Stimulated activated CD4-positive, alpha-beta T cell treated with anti-CD3 and anti-CD28 coated beads, Interleukin-12 subunit alpha, Interleukin-12 subunit beta, amount 100 ng/mL, for 24 hours (primary cell): ENCODE data around the gene DMAC2.
"Not testable (repeated sequence)": the region's sequence is repeated elsewhere in the genome, so short reads cannot be mapped to it uniquely, and the experiment has no call there.

Experiments
- DNase-seq, 2 experiments: peaks; one replicate each; pipeline ENCODE4 v3.0.0-alpha.2; 2020; ENCODE audit warnings: low read depth in 2 of 2

The DMAC2 gene

GRCh38 chr19:41442473-41443355, 3.0 kb upstream of the DMAC2 start, which contains the start of gene ERICH4:
Gene ERICH4 (plus strand): TSS chr19:41443156. CDS start chr19:41443170, 14 bp downstream.
- DNase-seq = no peak

DNA sequence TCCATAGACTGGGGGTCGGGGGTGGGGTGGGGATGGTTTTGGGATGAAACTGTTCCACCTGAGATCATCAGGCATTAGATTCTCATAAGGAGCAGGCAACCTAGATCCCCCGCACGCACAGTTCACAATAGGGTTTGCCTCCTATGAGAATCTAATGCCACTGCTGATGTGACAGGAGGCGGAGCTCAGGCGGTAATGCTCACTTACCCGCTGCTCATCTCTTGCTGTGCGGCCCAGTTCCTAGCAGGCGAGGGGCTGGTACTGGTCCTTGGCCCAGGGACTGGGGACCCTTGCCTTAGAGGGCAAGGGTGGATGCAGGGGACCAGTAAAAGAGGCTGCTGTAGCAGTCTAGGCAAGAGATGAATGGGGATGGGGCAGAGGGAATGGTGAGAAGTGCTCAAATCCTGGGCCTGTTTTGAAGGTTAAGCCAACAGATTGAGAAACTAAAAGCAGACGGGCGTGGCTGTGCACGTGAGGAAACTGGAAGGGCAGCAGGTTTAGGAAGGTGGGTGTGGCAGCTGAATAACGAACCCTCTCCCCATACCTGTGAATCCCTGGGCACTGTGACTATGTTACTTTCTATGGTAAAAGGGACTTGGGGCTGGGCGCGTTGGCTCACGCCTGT, 1.7 kb upstream of the DMAC2 start:
- no peak for DNase-seq

- DNase-seq = no peak
Observed at GRCh38 chr19:41437944-41438574, 1.7 kb downstream of the DMAC2 start.

GRCh38 chr19:41436674-41436951, 3.1 kb downstream of the DMAC2 start:
- no peak for DNase-seq

DNA sequence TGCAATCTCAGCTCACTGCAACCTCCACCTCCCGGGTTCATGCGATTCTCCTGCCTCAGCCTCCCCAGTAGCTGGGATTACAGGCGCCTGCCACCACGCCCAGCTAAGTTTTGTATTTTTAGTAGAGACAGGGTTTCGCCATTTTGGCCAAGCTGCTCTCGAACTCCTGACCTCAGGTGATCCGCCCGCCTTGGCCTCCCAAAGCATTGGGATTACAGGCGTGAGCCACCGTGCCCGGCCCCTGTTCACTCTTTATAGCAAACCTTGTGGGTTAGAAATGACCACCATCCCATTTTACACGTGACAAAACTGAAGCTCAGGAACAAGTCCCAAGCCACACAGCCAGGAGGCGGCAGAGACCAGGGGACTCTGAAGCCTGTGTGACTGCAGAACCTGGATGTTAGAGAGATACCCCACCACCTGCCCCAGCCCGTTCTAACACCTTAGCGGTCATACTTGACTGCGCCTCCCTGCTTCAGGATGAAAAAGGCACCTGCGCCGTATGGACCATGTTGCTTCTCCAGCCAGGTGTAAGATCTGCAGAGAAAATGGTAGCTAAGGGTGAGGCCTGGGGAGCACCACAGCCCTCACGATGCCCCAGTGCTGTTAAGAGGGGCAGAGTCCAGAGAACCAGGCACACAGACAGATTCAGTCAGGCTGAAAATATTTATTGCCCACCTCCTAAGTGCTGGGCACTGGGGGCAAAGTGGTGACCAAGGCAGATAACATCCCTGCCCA, 3.6 kb downstream of the DMAC2 start:
- DNase-seq = no peak

DNA sequence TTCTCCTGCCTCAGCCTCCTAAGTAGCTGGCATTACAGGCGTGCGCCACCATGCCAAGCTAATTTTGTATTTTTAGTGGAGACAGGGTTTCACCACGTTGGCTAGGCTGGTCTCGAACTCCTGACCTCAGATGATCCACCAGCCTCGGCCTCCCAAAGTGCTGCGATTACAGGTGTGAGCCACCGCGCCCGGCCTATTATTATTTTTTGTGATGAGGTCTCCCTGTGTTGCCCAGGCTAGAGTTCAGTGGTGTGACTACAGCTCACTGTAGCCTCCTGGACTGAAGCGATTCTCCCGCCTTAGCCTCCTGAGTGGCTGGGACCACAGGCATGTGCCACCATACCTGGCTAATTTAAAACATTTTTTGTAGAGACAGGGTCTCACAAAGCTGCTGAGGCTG, 4.3 kb downstream of the DMAC2 start:
- DNase-seq = not testable (repeated sequence)

GRCh38 chr19:41434450-41434849, 5.3 kb downstream of the DMAC2 start:
- no peak for DNase-seq

DNA sequence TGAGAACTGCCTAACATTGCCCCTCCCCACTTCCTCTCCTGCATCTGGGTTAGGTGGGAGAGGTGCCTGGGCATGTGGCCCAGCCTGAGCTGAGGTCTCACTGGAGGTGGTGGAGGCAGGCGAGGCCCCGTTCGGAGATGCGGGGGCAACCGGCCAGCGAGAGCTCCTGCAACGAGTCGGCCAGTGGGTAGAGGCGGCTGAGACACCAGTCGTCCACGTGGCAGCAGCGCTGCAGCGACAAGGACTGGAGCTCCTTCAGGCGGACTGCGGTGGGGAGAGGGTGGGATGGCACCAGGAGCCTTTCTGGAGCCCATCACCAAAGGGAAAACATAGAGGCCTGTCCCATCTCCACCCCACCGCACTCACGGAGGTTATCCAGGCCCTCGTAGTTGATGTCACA, 6.5 kb downstream of the DMAC2 start:
- no peak for DNase-seq

DNA sequence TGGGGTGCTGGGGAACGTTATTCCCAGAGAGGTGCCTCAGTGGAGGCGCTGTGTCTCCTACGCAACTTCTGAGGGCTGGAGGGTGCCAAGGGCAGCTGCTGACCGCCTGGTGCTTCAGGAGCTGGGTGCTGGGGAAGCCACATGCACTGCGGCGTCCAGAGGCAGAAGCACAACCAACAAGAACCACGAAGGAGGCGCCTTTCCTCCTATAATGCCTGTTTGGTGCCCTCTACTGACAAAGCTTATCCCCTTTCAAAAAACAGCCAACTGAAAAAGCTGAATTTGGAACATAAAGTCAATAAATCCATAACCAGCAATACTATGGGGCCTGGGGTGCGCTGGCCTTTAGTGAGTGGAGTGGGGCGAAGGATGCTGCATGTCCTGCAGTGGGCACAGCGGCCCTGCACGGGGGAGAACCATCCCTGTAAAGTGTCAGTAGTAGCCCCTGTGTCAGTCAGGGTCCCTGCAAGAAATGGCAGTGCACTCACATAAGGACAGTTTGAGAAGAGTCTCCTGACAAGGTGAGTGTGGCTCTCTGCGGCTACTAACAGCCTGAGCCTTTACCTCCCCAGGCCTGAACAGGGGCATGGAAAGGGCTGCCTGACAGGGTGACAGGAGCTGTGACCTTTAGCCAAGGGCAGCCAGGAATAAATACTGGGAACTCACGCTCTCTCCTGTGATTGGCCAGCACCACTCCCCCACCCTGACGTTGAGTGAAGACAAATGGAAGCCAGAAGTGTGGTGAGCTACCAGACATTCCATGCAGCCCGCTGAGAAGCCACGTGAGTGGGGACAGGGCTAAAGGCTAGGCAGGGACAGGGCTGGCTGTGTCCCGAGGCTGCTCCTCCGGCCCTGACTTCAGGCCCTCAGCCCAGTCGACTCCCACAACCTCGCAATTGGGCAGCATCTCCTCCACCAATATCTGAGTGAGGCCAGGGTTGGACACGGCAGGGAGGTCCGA, 8.0 kb downstream of the DMAC2 start:
- no peak for DNase-seq

- no peak for DNase-seq
Observed at GRCh38 chr19:41430922-41431321, 8.8 kb downstream of the DMAC2 start.

GRCh38 chr19:41428481-41428859, 11.2 kb downstream of the DMAC2 start:
- DNase-seq = no peak

GRCh38 chr19:41427647-41428480, 11.8 kb downstream of the DMAC2 start:
- no peak for DNase-seq

GRCh38 chr19:41426952-41427646, 12.6 kb downstream of the DMAC2 start, which contains the start of gene B3GNT8:
Gene B3GNT8 (minus strand): TSS chr19:41427374. CDS start chr19:41426778, 596 bp downstream.
- peak in 1 of 2 experiments; percentile 34 for DNase-seq

GRCh38 chr19:41426116-41426841, 13.4 kb downstream of the DMAC2 start:
- no peak for DNase-seq

DNA sequence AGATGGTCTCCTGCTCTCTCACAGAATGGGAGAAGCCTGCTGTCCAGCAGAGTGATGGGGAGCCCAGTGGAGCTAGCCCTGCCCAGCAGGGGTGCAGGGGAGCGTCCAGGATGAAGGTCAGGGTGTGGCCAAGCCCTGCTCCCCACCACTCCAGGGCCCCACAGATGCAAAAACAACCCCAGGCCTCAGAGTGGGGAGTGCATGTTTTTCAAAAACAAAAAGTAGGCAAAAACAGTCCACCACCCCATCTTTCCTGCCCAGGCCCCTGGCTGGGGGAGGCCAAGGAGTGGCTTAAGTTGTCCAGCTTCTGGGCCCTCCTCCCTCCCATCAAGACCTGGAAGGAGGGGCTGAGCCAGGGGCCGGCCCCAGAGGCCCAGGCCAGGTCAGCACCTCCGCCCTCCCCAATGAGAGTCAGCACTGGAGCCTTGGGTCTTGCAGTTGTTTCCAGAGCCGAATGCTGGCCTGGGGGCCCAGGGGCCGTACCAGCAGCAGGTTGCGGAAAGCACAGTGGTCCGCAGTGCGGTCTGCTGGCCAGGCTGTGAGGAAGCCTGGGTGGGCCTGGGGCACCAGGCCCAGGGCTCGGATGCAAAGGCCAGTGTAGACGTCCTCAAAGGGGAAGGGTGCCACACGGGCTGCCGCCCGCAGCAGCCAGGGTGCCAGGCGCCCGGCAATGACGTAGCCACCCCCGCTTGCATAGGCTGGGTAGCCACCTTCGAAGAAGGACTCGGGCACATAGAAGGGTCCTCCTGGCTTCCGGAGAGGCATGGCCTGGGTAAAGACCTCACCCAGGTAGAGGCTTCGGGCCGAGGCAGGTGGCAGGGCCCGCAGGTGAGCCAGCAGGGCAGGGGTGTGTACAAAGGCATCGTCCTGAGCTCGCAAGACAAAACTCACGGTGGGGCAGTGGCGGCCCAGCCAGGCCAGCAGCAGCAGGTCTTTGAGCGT, 14.3 kb downstream of the DMAC2 start:
- no peak for DNase-seq

- DNase-seq = no peak
Observed at GRCh38 chr19:41424335-41425173, 15.2 kb downstream of the DMAC2 start.

- no peak for DNase-seq
Observed at GRCh38 chr19:41422955-41423354, 16.8 kb downstream of the DMAC2 start.
